Stimulated activated CD8-positive, alpha-beta memory T cell treated with anti-CD3 and anti-CD28 coated beads, Interleukin-7, amount 100 ng/mL, for 4 hours (primary cell): ENCODE results near the gene PIK3CD.

ENCODE experiments used
- DNase-seq, 2 donors: peaks; one replicate each; pipeline ENCODE4 v3.0.0-alpha.2; 2020; ENCODE audit warnings: low read depth in 2 of 2

The PIK3CD gene

DNA sequence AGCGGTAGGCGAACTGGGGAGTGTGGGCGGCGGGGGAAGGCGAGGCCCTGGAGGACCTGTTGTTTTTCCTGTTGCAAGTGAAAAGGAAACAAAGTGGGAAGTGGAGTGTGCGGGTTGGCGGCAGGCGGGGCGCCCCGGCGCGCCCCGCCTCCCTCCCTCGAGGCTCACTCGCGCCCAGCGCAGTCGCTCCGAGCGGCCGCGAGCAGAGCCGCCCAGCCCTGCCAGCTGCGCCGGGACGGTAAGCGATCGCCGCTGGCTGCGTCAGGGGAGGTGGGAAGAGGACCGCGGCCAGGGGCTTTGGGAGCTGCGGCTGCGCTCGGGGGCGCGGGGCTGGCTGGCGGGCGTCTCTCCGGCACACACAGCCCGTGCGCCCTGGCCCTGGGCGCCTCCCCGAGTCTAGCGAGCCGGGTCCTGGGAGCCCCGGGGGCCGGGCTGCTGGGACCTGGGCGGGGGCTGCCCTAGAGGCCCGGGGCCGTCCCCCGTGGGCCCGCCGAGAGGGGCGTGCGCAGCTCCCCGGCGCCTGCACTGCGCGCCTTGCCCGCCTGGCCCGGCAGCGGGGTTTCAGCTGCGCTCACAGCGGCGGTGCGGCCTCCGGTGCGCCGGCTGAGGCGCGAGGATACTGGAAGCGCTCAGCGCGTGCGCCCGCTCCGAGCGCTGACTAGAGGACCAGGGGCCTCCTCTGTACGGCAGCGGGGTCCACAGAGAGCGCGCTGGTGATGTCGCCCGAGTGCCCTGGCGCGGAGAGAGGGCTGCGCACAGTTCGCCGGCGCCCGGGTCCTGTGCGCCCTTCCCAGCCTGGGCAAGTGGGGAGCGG, at the start of gene PIK3CD:
Gene PIK3CD, plus strand, starts transcription at position 167 of the 814 bp plus-strand sequence. CDS start 58,725 bp downstream, outside the sequence.
- peak in 1 of 2 donors; percentile 39 for DNase-seq

DNA sequence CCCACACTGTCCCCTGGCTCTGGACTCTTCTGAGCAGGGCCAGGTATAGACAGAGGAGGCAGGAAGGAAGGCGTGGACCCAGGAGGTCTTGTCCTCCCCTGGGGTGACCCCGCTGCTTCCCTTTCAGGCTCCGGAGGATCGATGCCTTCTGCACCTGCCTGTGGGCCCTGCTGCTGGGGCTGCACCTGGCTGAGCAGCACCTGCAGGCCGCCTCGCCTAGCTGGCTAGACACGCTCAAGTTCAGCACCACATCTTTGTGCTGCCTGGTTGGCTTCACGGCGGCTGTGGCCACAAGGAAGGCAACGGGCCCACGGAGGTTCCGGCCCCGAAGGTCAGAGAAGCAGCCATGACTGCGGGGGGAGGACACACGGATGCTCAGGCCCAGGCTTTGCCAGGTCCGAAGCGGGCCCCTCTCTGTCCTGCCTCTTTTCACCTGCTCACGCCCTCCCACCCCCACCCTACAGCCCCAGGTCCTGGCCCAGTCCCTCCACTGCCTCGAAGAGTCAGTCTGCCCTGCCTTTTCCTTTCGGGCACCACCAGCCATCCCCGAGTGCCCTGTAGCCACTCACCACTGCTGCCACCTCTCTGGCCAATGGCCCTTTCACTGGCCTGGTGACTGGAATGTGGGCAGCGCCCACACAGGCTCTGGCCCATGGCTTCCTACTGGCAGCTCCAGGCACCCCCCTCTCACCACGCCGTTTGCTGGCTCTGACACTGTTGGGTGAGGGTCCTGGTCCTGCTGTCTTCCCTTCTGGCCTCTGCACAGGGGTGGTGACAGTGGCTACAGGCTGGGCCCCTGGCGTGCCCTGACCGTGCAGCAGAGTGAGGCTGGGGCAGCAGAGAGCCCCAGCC, 49.4 kb upstream of the PIK3CD start:
- DNase-seq: no peak

DNA sequence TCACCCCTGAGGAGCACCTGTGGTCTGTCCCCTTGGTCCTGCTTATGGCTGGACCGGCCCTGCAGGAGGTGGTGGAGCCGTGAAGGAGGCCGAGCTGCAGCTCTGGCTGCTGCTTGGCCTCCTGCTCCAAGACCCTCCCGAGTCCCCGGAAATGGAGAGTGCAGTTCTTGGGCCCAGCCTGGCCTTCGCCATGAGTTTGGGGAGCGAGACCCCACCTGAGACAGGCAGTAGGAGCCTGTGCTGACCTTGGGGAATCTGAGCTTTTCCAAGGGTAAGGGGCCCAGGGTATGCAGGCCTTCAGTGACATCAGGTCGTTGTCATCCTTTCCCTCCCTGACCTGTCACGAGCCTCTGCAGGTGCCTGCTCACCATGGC, 48.8 kb upstream of the PIK3CD start:
- no peak for DNase-seq

DNA sequence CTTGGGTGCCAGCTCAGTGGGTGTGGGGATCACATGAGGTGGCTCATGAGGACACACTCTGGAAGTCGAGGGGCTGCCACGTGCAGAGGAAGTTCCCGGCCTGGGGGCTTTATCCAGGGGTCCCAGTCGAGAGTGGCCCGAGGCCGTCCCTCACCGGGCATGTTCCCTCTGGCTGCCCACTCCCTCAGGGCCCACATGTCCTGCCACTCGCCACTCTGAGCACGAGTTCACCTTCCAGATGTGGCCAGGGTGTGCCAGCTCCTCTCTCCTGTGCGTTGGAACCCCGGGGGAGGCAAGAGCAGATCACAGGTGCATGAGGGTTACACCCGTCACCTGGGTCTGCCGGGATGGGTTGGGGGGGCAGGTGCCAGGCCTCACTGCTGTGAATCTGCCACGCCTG, 48.2 kb upstream of the PIK3CD start:
- DNase-seq: no peak

DNA sequence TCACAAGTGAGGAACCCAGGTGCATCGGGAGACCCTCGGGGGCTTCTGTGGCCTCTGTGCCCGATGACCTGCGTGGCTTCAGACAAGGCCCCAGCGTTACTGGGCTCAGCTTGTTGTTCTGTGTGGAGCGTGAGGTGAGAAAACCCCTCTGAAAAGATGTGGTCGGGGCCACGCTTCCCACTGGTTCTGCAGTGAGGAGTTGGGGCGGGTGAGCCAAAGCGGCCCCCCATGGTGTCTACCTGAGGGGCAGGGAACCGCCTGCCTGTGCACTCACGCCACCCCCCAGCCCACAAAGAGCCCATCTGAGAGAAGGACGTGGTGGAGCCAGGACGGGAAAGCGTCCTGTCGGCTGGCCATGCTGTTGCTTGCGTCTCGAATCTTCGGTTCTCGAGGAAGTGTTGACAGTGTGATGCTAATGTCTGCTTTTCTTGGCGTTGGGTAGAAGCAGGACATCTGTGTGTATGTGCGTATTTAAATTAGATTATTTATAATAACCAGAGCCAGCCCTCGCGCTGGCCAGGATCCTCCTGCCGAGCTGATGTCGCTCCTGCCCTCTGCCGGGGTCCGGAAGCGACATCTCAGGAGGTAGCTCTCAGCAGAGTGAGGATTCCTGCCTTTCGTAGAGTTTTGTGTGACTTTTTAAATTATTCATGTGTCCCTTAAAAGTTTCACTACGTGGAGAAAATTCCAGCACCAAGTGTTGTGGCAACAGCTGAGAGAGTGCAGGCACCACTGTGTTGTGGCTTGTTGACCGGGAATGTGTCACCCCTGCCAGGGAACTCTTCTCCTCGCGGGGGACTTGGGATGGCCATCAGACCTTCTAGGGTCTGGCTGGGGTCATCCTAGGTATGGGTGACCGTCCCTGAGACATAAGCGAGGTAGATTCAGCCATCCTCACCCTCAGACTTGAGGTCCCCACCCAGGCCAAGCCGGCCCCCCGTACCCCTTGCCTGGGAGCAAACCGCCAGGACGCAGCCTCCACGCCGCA, 47.5 kb upstream of the PIK3CD start:
- DNase-seq: no peak

DNA sequence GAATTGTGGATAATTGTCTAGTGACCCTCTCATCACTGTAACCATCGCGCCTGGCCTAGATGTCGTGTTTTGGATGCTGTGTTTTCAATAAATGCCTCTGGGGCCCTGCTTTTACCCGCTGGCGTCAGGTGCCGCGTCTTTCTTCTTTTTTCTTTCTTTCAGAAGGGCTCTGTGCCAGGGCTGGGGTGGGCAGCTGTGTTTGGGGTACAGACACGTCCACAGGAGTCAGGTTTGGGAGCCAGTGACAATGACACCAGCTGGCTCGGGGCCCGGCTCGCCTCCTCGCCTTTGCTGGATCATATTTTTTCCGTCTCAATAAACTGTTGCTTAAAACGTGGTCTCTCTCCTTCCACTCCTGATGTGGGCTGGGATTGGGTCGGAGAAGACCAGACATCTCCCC, 46.7 kb upstream of the PIK3CD start:
- DNase-seq: no peak

DNA sequence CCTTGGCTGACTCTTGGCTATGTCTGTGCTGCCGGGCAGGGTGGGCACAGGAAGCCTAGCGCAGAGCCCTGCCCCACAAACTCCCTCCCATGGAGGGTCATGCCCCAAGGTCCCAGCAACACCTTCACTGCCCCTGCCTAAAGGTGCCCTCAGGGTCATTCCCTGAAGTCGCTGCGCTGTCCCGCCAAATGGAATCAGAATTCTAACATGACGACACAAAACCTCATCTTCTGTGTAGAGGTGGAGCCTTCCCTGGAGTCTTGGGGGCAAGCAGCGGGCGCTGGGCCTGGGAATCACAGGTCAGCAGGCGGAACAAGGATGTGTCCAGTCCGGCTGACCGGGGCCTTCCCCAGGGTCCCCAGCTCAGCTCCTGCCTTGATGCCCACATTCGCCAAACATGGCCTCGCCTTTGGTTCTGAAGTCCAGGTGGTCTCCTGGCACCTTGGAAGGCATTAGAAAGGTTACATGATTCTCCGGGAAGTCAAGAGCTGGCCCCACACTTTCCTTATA, 45.5 kb upstream of the PIK3CD start:
- DNase-seq: no peak

DNA sequence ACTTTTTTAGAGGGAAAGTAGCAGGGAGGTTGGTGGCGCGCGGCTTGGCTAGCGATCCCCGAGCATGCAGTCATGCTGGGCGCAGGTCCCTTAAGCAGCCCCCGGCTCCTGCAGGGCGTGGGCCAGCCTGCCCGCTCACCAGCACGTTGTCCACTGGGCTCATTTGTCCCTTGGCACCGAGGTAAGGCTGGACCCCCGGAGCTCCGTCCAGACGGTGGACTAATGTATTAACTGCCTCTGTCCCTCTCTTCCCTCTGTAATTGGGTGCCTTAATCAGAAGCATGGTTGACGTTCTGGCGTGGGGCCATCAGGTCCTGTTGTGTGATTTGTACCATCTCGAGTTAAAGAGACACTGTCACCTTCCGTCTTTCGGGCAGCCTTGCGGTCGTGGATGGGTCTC, 45.1 kb upstream of the PIK3CD start:
- DNase-seq: no peak

DNA sequence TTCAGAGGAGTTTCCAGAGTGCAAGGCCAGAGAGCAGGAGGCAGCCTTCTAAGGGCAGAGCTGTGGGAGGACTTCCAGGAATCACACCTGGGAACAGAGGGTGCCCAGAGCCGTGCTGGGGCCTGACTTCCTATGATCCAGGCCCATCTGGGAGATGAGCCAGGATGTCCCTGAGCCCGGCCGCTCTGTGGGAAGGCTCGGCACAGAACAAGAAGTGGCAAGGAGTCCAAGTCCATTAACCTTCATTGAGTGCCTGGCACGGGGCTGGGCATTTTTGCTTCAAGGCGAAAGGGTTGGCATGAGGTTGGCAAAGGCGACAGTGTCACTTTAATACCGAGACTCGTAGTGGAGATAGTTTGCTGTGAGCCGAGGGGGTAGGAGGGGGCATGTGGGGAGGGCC, 44.6 kb upstream of the PIK3CD start:
- DNase-seq: no peak

DNA sequence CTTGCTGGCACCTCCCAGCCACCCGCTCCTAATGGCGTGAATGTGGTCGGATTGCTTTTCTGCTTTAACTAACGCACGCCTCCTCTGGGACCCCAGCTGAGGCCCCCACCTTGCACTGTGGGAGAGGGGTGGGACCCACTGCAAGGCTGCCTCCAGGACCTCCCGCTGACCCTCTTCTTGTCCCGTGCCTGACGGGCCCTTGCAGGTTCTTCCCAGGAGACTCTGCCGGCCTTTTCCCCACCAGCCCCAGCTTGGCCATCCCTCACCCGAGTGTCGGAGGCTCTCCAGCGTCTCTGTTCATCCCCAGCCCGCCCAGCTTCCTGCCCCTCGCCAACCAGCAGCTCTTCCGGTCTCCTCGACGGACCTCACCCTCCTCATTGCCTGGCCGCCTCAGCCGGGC, 44.2 kb upstream of the PIK3CD start:
- no peak for DNase-seq

DNA sequence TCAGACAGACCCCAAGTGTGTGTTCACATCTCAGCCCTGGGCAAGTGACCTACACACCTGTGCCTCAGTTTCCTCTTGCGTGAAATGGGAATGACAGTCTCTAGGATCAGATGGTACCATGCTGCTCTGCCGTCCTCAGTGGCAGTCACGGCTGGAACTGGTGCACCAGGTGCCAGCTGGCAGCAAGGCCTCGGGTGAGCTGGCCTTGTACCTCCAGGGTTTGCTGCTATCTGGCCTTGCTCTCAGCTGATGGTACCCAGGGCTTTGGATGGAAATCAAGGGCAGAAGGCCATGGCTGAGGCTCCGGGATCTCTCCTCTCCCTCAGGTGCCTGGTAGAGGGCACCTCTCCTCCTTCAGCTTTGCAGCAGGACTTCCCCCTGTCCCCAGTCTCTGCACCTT, 41.5 kb upstream of the PIK3CD start:
- DNase-seq: no peak

DNA sequence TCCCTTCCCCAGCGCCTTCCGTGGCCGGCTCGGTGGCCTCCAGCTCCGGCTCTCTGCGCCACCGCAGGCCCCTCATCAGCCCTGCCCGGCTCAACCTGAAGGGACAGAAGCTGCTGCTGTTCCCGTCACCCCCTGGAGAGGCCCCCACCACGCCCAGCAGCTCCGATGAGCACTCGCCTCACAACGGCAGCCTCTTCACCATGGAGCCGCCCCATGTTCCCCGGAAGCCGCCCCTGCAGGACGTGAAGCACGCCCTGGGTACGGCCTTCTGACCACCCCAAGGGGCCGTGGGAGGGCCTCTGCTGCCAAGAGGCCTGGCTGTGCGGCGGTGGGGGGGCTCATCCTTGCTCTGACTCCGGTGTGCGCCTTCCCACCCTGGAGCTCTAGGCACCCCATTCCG, 41.0 kb upstream of the PIK3CD start:
- no peak for DNase-seq

DNA sequence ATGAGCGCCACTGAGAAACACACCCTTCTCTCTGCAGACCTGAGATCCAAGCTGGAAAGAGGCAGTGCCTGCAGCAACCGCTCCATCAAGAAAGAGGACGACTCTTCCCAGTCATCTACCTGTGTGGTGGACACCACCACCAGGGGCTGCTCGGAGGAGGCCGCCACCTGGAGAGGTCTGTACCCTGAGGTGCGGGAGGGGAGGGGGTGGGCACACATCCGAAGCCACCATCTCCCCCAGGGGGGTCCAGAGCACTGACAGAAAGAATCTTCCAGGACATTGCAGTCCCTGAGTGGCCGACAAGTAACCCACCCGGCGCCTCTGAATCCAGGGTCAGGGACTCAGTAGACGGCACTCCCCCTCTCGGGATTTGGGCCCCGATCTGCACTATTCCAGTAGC, 39.8 kb upstream of the PIK3CD start:
- no peak for DNase-seq

DNA sequence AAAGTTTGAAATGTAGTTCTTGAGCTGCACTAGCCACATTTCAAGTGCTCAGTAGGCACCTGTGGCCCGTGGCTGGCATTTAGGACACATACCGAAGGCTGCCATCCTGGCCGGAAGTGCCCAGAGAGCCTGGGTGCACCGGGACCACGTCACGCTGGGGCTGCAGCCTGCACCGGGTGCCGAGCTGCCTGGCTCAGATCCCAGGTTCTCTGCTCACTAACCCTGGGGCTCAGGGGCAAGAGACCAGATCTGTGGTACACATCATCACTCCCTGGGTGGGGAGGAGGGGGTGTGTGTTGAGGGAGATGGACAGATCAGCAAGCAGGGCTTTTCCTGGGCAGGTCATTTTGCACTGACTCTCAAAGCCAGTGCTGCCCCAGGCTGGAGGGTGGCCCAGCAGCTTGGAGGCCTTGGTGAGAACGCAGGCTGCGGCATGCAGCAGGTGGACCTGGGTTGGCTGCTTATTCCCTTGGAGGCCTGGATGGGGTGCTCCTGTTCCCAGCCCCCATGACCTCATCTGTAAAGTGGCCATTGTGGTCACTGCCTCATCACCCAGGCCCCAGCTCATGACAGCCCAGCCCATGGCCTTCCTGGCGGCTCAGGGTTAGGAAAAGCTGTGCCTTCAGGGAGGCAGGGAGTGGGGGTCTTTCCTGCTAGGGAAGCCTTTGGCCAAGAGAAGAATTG, 39.2 kb upstream of the PIK3CD start:
- DNase-seq: no peak

DNA sequence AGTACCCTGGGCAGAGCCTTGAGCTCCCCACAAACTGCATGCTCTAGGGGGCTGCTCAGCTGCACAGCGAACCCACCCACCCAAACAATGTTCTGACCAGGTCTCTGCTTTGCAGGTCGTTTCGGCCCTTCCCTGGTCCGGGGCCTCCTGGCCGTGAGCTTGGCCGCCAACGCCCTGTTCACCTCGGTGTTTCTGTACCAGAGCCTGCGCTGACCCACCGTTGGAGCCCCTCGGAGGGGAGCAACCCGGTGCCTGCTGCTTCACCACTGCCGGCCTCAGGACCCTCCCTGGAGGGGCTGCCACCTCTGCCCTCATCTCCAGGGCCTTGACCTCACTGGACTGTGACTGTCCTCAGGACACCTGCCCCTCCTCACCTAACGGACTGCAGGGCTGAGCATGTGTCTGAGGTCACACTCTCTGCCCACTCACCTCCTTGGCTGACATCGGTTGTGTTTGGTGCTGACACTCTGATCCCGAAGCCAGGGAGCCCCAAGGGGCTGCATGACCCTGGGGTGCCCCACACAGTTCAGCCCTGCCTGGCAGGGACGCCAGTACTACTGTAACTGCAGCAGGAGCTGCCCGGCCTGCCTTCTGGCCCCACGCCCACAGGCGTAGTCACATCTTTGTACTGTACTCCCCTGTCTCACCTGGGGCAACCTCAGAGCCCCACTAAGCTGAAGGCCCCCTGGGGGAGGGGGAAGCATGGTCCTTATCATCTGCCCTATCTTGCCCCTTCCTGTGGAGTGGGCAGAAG, 38.5 kb upstream of the PIK3CD start:
- DNase-seq: no peak

DNA sequence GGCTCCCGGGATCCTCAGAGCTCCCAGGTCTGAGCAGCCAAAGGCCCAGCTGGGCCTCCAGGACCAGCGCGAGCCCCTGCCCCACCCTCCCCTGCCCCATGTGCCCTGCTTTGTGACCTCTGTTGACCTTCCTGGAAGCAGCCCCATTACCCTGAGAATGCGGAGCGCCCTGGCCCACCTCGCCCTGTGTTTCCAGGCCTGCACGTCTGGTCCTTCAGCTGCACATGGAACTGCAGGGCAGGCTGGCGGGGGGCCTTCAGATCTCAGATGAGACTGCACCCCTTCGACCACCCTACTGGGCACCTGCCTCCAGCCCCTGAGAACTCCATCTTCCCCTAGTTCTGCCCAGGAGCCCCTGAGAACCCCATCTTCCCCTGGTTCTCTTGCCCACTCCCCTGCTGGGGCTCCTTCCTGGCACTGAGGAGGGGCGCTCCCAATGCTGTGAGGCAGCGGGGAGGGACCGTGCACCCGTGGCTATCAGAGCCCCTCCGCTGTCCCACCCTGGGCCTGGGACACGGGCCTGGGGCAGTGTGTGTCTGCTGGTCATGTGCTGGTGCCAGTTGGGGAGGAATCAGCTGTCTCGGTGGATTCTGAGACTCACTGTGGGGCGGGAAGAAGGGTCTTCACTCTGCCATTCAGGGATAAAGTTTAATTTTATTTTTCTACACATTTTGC, 37.8 kb upstream of the PIK3CD start:
- no peak for DNase-seq

DNA sequence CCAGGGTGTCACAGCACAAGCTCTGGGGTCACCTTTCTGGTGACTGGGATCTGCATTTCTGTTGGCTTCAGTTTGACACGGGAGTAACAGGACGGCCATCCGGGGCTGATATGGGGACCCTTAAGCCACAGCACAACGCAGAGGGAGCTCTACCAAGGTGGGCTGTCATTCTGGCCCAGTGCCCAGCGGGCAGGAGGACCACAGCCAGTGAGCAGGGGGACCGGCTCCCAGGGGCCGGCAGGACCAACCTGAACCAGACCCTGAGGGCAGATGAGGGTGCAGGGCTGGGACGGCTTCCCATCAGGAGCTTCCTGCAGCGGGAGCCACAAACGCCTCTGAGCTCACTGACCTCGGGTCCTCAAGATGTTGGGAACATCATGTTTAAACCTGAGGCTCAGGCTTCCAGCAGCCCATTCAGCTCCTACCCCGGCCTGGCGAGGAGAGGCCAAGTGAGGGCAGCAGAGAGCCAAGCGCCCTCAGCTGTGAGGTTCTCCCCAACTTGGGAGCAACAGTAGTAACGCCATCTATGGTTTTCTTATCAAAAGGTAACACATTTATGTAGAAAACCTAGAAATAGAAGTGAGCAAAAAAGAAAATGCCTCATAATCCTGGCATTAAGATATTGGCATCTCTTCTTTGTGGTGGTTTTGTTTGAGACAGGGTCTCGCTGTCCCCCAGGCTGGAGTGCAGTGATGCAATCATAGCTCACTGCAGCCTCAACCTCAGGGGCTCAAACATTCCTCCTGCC, 36.0 kb upstream of the PIK3CD start:
- no peak for DNase-seq

DNA sequence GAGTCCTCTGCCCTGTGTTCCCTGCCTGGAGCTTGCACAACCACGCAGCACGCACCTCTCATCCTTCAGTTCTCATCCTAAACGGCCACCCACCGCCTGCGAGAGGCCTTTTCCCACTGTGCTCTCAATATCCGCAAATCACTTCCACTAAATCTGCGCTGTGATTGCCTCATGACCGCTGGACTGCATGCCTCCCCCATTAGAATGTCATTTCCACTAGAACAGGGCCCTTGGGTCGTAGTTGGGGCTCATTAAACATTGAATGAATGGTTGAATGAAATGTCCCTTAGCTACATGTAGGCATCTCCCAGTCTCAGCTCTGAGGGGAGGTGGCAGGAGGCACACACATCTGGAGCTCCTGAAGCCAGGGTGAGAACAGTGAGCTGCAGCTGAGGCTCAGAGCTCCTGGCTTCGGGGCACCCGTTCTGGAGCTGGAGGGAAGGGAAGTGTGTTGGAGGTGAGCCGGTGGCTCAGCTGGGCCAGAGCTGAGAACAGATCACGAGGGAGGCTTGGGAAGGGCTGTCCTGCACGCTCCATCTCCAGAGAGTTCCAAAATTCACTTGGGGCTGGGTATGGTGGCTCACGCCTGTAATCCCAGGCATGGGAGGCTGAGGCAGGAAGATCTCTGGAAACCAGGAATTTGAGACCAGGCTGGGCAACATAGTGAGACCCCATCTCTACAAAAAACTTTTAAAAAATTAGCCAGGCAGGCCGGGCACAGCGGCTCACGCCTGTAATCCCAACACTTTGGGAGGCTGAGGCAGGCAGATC, 32.4 kb upstream of the PIK3CD start:
- no peak for DNase-seq
